Testis (tissue), 2 donors: ENCODE results near the gene ASXL1.

Experiments
- POLR2A ChIP-seq: fragments of 450-650 bp; IDR thresholded peaks from one replicate; pipeline ENCODE4 v1.6.1; 2017; ENCODE audit warnings: antibody characterized with exemption, mild to moderate bottlenecking, moderate library complexity
- TF ChIP-seq, protein P1 (sequence below), 3 experiments: fragments of 450-650 bp in 2 of 3; fragments of 200-600 bp in 1 of 3; sonication (generic) in 1 of 3; IDR thresholded peaks; one replicate each; pipeline ENCODE4 v1.5.1; 2016 to 2019; ENCODE audit warnings: antibody characterized with exemption in 3 of 3, mild to moderate bottlenecking in 2 of 3, moderate library complexity in 1 of 3

DNA sequence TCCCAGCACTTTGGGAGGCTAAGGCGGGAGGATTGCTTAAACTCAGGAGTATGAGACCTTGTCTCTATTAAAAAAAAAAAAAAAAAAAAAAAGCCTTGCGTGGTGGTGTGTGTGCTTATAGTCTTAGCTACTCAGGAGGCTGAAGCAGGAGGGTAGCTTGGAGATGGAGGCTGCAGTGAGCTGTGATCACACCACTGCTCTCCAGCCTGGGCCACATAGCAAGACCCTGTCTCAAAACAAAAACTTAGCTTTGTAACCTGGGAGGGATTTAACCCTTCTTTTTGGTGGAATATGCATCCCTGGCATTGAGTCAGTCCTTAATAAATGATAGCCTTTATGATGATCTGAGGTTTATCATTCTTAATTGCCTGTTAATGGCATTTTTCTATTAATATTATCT is 12.8 kb downstream of the ASXL1 start:
- TF ChIP-seq, protein P1, sequence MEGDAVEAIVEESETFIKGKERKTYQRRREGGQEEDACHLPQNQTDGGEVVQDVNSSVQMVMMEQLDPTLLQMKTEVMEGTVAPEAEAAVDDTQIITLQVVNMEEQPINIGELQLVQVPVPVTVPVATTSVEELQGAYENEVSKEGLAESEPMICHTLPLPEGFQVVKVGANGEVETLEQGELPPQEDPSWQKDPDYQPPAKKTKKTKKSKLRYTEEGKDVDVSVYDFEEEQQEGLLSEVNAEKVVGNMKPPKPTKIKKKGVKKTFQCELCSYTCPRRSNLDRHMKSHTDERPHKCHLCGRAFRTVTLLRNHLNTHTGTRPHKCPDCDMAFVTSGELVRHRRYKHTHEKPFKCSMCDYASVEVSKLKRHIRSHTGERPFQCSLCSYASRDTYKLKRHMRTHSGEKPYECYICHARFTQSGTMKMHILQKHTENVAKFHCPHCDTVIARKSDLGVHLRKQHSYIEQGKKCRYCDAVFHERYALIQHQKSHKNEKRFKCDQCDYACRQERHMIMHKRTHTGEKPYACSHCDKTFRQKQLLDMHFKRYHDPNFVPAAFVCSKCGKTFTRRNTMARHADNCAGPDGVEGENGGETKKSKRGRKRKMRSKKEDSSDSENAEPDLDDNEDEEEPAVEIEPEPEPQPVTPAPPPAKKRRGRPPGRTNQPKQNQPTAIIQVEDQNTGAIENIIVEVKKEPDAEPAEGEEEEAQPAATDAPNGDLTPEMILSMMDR (IDR thresholded peaks at IDR 0.05) = no peak
- TF ChIP-seq POLR2A = no peak
